Neuron (in vitro differentiated cells): Measurements from ENCODE around the gene PAGE5.

Experiments used
- H2AFZ ChIP-seq: one replicate; pipeline ENCODE4 v1.6.1; 2013; ENCODE audit warnings: low read depth, mild to moderate bottlenecking, inconsistent platforms, low read length, moderate library complexity
- H3K27me3 ChIP-seq: one replicate; pipeline ENCODE4 v1.6.1; 2013; ENCODE audit warnings: low read length; ENCODE audit not compliant: insufficient read depth
- H3K36me3 ChIP-seq: one replicate; pipeline ENCODE4 v1.6.1; 2013; ENCODE audit warnings: low read length; ENCODE audit not compliant: insufficient read depth
- H3K4me1 ChIP-seq: one replicate; pipeline ENCODE4 v1.6.1; 2013; ENCODE audit warnings: low read length; ENCODE audit not compliant: insufficient read depth
- H3K4me3 ChIP-seq: 2 replicates; pipeline ENCODE4 v1.5.1; 2013; ENCODE audit warnings: mild to moderate bottlenecking, low read length, moderate library complexity
- H3K9me3 ChIP-seq: one replicate; pipeline ENCODE4 v1.6.1; 2013; ENCODE audit warnings: low read length

The PAGE5 gene

DNA sequence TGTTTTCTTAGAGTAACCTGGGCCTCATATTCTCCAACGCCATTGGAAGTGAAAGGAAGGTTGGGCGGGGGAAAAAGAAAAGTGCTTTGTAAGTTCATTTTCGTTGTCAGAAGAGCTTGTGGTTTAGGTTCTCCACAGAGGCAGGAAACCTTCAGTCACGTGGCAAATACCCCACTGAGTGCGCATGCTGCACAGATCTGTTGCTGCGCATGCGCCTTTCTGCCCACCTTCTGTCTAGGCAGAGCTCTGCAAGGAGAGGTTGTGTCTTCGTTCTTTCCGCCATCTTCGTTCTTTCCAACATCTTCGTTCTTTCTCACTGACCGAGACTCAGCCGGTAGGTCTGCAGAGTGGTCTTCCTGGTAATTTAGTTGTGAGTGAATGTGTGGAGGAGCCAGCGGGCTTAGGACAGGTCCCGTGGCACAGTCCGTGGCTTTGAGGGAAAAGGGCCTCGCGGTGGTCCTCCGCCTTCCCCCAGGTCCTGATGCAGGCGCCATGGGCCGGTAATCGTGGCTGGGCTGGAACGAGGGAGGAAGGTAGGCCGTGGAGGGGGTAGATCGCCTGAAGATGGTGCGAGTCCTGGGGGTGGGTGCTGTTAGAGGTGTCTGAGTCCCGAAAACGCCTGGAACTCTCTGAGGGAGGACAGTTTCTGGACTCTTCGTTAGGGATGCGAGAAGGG, at the start of gene PAGE5:
Gene PAGE5 (plus strand): TSS at position 228 of the 676 bp plus-strand sequence. CDS start 1,037 bp downstream, outside the sequence.
- Histone ChIP-seq H3K9me3 (no peaks in the 10 kb centered on the region), H3K27me3 (peaks cover 8% of the 10 kb centered on the region), H3K4me1 (no peaks in the 10 kb centered on the region), H3K36me3 (no peaks in the 10 kb centered on the region), H3K4me3 (no peak within 1 kb of the TSS), H2AFZ (no peak within 1 kb of the TSS)

GRCh38 chrX:55187281-55187680, 32.9 kb upstream of the PAGE5 start:
- Histone ChIP-seq H3K36me3 (no peaks in the 10 kb centered on the region), H3K27me3 (peaks cover 4% of the 10 kb centered on the region), H3K4me1 (no peaks in the 10 kb centered on the region), H2AFZ (no peak overlapping the region), H3K9me3 (no peaks in the 10 kb centered on the region), H3K4me3 (no peak overlapping the region)

- Histone ChIP-seq H3K4me1 (no peaks in the 10 kb centered on the region), H3K27me3 (no peaks in the 10 kb centered on the region), H2AFZ (no peak overlapping the region), H3K4me3 (no peak overlapping the region), H3K36me3 (no peaks in the 10 kb centered on the region), H3K9me3 (no peaks in the 10 kb centered on the region)
These were observed 23.5 kb upstream of the PAGE5 start for GRCh38 chrX:55196688-55197087.

DNA sequence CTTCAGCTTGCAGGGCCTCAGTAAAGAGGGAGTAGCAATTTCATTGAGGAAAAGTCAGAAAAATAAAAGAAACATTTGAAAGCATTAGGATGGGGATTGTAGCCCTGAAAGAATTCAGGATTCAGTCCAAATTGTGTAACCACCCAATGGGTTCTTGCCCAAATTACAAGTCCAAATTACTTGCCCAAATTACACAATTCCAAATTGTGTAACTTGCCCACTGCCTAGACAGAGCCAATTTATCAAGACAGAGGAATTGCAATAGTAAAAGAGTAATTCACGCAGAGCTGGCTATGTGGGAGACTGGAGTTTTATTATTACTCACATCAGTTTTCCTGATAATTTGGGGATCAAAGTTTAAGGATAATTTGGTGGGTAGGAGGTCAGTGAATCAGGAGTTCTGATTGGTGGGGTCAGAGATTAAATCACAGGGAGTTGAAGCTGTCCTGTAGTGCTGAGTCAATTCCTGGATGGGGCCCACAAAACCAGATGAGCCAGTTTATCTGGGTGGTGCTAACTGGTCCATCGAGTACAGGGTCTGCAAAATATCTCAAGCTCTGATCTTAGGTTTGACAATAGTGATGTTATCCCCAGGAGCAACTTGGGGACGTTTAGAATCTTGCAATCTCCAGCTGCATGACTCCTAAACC, 18.1 kb upstream of the PAGE5 start:
- H3K4me3 ChIP-seq, result no peak overlapping the region
- no peak overlapping the region for H2AFZ ChIP-seq

GRCh38 chrX:55206162-55206941, 13.8 kb upstream of the PAGE5 start:
- Histone ChIP-seq H2AFZ (no peak overlapping the region), H3K27me3 (peaks cover 5% of the 10 kb centered on the region), H3K4me1 (no peaks in the 10 kb centered on the region), H3K9me3 (no peaks in the 10 kb centered on the region), H3K36me3 (no peaks in the 10 kb centered on the region), H3K4me3 (no peak overlapping the region)

More for the DNA sequence above, 18.1 kb upstream of the PAGE5 start:
- no peaks in the 10 kb centered on the region for H3K9me3 ChIP-seq
- H3K36me3 ChIP-seq, result no peaks in the 10 kb centered on the region
- H3K4me1 ChIP-seq, result no peaks in the 10 kb centered on the region
- H3K27me3 ChIP-seq, result peaks cover 2% of the 10 kb centered on the region

- no peaks in the 10 kb centered on the region for H3K36me3 ChIP-seq
- peaks cover 4% of the 10 kb centered on the region for H3K27me3 ChIP-seq
- no peak overlapping the region for H2AFZ ChIP-seq
- H3K4me3 ChIP-seq, result no peak overlapping the region
- H3K9me3 ChIP-seq, result no peaks in the 10 kb centered on the region
- H3K4me1 ChIP-seq, result no peaks in the 10 kb centered on the region
These were observed 9.0 kb upstream of the PAGE5 start for GRCh38 chrX:55210931-55211677.

GRCh38 chrX:55213381-55213780, 6.8 kb upstream of the PAGE5 start:
- no peaks in the 10 kb centered on the region for H3K27me3 ChIP-seq
- no peak overlapping the region for H3K4me3 ChIP-seq
- H3K4me1 ChIP-seq, result no peaks in the 10 kb centered on the region
- no peaks in the 10 kb centered on the region for H3K9me3 ChIP-seq
- no peak overlapping the region for H2AFZ ChIP-seq
- no peaks in the 10 kb centered on the region for H3K36me3 ChIP-seq

- no peak overlapping the region for H2AFZ ChIP-seq
These were observed 20.7 kb downstream of the PAGE5 start for GRCh38 chrX:55240788-55241340.

GRCh38 chrX:55253528-55253927, 33.4 kb downstream of the PAGE5 start:
- H3K4me1 ChIP-seq, result no peaks in the 10 kb centered on the region

More at GRCh38 chrX:55240788-55241340, 20.7 kb downstream of the PAGE5 start:
- Histone ChIP-seq H3K9me3 (no peaks in the 10 kb centered on the region), H3K36me3 (no peaks in the 10 kb centered on the region), H3K4me1 (no peaks in the 10 kb centered on the region), H3K27me3 (no peaks in the 10 kb centered on the region), H3K4me3 (no peak overlapping the region)

DNA sequence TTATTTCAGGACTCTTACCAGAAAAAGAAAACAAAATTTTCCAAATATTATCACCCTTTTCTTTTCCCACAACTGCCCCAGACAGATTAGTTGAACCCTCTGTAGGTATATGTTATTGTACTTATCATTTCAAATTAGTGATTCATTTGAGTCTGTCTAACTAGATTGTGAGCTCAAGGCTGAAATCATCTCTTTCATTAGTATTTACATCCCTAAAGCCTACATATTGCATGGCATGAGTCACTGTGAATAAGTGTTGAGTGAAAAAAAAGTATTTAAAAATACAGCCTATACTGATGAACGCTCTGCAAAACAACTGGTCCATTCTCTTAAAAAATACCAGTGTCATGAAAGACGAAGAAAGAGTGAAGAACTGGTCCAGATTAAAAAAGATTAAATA, 40.7 kb downstream of the PAGE5 start:
- Histone ChIP-seq H3K4me3 (no peak overlapping the region), H3K36me3 (no peaks in the 10 kb centered on the region), H3K9me3 (no peaks in the 10 kb centered on the region), H2AFZ (no peak overlapping the region), H3K4me1 (no peaks in the 10 kb centered on the region), H3K27me3 (no peaks in the 10 kb centered on the region)

More at GRCh38 chrX:55253528-55253927, 33.4 kb downstream of the PAGE5 start:
- Histone ChIP-seq H2AFZ (no peak overlapping the region), H3K27me3 (no peaks in the 10 kb centered on the region), H3K4me3 (no peak overlapping the region), H3K36me3 (no peaks in the 10 kb centered on the region), H3K9me3 (no peaks in the 10 kb centered on the region)

DNA sequence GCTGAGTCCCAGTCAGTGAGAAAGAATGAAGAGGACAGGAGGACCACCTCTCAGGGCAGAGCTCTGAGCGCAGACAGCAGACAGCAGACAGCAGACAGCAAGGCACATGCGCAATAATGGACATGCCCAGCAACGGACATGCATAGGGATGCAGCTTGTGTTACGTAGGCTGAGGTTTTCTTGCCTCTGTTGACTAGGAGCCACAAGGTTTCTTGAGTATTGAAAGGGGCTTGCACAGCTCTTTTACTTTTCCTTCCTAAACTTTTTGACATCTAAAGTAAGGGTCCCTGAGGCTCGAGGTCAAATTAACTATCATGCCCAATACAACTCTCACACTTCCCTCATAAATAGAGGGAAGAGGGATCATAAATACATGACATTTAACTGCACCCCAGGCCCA, 44.7 kb downstream of the PAGE5 start, which contains the start of gene PAGE3:
Gene PAGE3 (minus strand): TSS at position 101 of the 400 bp plus-strand sequence. CDS start 1,013 bp downstream, outside the sequence.
- H2AFZ ChIP-seq, result no peak within 1 kb of the TSS
- no peaks in the 10 kb centered on the region for H3K9me3 ChIP-seq
- H3K4me3 ChIP-seq, result no peak within 1 kb of the TSS
- H3K27me3 ChIP-seq, result no peaks in the 10 kb centered on the region
- no peaks in the 10 kb centered on the region for H3K4me1 ChIP-seq
- H3K36me3 ChIP-seq, result no peaks in the 10 kb centered on the region
